ENCODE results near the gene ZDHHC23. TPM values are rescaled to one million over a fixed set of nuclear protein-coding genes. Genes with fewer than 3 reads are reported as not detected.

ZDHHC23 gene
- total and polyA plus RNA-seq, 2 experiments from 2014 or later: 1.9 to 8.5 TPM

DNA sequence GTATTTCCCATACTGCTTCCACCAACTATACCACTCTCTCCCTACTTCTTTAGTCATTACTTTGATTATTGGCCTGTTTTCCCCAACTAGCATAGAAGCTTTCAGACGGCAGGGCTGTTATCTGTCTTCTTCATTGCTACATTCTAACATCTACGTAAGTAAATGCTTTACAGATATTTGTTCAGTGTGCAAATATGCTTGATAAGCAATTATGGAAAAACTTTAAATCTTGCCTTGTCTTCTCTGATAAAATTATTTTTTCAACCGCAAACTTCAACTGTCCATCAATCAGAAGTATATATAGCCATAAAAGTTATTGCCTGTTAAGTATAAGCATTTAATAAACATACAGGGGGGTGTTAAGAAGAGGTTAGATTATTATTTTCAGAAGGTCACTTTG, 35.7 kb downstream of the ZDHHC23 start:
- no peaks in the 10 kb centered on the region for H3K4me1 ChIP-seq (ENCODE audit: insufficient read depth)
- H3K9me2 ChIP-seq (replicated peaks; ENCODE audit: insufficient read depth): no peaks in the 10 kb centered on the region
- H4K20me1 ChIP-seq (ENCODE audit: insufficient read depth, poor library complexity, severe bottlenecking): no peaks in the 10 kb centered on the region
- TF ChIP-seq EZH2 (IDR thresholded peaks at IDR 0.05; ENCODE audit: borderline replicate concordance): no peak
- no peak for TF ChIP-seq EZH2phosphoT487 (IDR thresholded peaks at IDR 0.05; ENCODE audit: low read depth, severe bottlenecking, unreplicated experiment)
- TF ChIP-seq, protein P1, sequence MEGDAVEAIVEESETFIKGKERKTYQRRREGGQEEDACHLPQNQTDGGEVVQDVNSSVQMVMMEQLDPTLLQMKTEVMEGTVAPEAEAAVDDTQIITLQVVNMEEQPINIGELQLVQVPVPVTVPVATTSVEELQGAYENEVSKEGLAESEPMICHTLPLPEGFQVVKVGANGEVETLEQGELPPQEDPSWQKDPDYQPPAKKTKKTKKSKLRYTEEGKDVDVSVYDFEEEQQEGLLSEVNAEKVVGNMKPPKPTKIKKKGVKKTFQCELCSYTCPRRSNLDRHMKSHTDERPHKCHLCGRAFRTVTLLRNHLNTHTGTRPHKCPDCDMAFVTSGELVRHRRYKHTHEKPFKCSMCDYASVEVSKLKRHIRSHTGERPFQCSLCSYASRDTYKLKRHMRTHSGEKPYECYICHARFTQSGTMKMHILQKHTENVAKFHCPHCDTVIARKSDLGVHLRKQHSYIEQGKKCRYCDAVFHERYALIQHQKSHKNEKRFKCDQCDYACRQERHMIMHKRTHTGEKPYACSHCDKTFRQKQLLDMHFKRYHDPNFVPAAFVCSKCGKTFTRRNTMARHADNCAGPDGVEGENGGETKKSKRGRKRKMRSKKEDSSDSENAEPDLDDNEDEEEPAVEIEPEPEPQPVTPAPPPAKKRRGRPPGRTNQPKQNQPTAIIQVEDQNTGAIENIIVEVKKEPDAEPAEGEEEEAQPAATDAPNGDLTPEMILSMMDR (IDR thresholded peaks at IDR 0.05; ENCODE audit: poor library complexity): no peak
- H3K4me3 ChIP-seq: no peak overlapping the region
- no peaks in the 10 kb centered on the region for H3K36me3 ChIP-seq (replicated peaks; ENCODE audit: insufficient read depth, low read depth)
- no peak overlapping the region for H3K4me2 ChIP-seq
- DNase-seq (ENCODE audit: low spot score): no peak
- WGBS (ENCODE audit: low lambda C conversion rate, missing lambda C conversion rate): 87% methylated on average over 3 of the region's 3 CpGs
- no peaks in the 10 kb centered on the region for H3K9me3 ChIP-seq (ENCODE audit: low read depth)
- no peak overlapping the region for H2AFZ ChIP-seq
- no peaks in the 10 kb centered on the region for H3K27me3 ChIP-seq
- no peaks in the 10 kb centered on the region for H3K79me2 ChIP-seq
- H3K27ac ChIP-seq: no peak overlapping the region

DNA sequence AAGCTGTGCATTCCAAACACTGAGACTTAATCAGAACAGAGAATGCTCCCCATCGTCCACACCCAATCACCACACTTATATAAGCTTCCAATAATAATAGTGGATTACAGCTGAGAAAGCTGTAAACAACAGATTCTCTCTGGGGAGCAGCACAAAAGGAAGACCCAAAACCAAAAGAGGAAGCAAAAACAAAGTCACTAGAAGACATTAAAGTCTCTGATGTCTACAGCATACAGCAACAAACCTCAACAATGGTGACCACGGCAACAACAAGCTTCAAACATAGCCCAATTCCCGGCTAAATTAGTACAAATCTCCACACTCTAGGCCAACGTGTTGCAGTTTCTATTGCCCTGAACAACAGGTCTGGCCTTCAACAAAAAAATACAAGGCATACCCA, 37.7 kb downstream of the ZDHHC23 start:
- H3K4me2 ChIP-seq: no peak overlapping the region
- H3K9me3 ChIP-seq (ENCODE audit: low read depth): no peaks in the 10 kb centered on the region
- H2AFZ ChIP-seq: no peak overlapping the region
- H3K4me3 ChIP-seq: no peak overlapping the region
- H3K79me2 ChIP-seq: no peaks in the 10 kb centered on the region
- DNase-seq (ENCODE audit: low spot score): no peak
- no peaks in the 10 kb centered on the region for H3K9me2 ChIP-seq (replicated peaks; ENCODE audit: insufficient read depth)
- H3K36me3 ChIP-seq (replicated peaks; ENCODE audit: insufficient read depth, low read depth): no peaks in the 10 kb centered on the region
- H3K27me3 ChIP-seq: no peaks in the 10 kb centered on the region
- no peak overlapping the region for H3K27ac ChIP-seq
- WGBS (ENCODE audit: low lambda C conversion rate, missing lambda C conversion rate): 72% methylated on average over 4 of the region's 4 CpGs
- TF ChIP-seq EZH2phosphoT487 (IDR thresholded peaks at IDR 0.05; ENCODE audit: low read depth, severe bottlenecking, unreplicated experiment): no peak
- TF ChIP-seq, protein P1 (IDR thresholded peaks at IDR 0.05; ENCODE audit: poor library complexity): no peak
- no peak for TF ChIP-seq EZH2 (IDR thresholded peaks at IDR 0.05; ENCODE audit: borderline replicate concordance)
- no peaks in the 10 kb centered on the region for H3K4me1 ChIP-seq (ENCODE audit: insufficient read depth)
- H4K20me1 ChIP-seq (ENCODE audit: insufficient read depth, poor library complexity, severe bottlenecking): no peaks in the 10 kb centered on the region

DNA sequence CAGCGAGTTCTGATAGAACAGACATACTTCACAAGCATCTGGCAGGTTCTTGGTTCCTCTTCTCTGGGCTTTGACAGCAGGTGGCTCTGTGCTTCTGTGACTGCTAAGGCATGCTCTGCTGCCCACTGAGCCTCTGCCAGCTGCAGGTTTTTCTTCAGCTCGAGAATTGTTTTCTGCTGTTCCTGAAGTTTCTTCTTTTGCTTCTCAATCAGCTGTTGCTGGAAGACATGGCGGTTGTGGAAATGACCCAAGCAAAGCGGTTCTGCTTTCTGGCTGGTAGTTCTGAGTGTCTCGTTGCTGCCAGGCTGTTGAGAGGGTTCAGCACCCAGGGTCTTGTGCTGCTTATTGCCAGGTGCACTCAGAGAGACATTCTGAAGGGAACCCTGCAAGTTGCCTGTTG, 57.7 kb downstream of the ZDHHC23 start:
- WGBS (ENCODE audit: low lambda C conversion rate, missing lambda C conversion rate): 94% methylated on average over 5 of the region's 5 CpGs
- Histone ChIP-seq H3K4me3 (no peak overlapping the region), H3K9me3 (ENCODE audit: low read depth) (no peaks in the 10 kb centered on the region)

More for the DNA sequence above, 57.7 kb downstream of the ZDHHC23 start:
- Histone ChIP-seq H4K20me1 (ENCODE audit: insufficient read depth, poor library complexity, severe bottlenecking) (no peaks in the 10 kb centered on the region), H3K79me2 (no peaks in the 10 kb centered on the region), H3K27ac (no peak overlapping the region), H3K4me1 (ENCODE audit: insufficient read depth) (no peaks in the 10 kb centered on the region), H3K9me2 (replicated peaks; ENCODE audit: insufficient read depth) (no peaks in the 10 kb centered on the region), H3K4me2 (no peak overlapping the region), H3K36me3 (replicated peaks; ENCODE audit: insufficient read depth, low read depth) (no peaks in the 10 kb centered on the region), H3K27me3 (no peaks in the 10 kb centered on the region), H2AFZ (no peak overlapping the region)
- DNase-seq (ENCODE audit: low spot score): no peak
- TF ChIP-seq EZH2 (IDR thresholded peaks at IDR 0.05; ENCODE audit: borderline replicate concordance) (no peak), EZH2phosphoT487 (IDR thresholded peaks at IDR 0.05; ENCODE audit: low read depth, severe bottlenecking, unreplicated experiment) (no peak)
- TF ChIP-seq, protein P1 (IDR thresholded peaks at IDR 0.05; ENCODE audit: poor library complexity): no peak

Measured in hepatocyte (in vitro differentiated cells).